ENCODE data around the gene OR51A4.

GRCh38 chr11:4957396-4957795 is 10.0 kb upstream of the OR51A4 start:
- no peak for TF ChIP-seq RAD21 (IDR thresholded peaks at IDR 0.05; ENCODE audit: low read depth)
- no peak for TF ChIP-seq REST (IDR thresholded peaks at IDR 0.05; ENCODE audit: low read depth)
